Muscle layer of colon (tissue), 2 donors: ENCODE measurements around the gene RRP1.

ENCODE experiments used
- H3K27ac ChIP-seq: one replicate; pipeline ENCODE4 v1.7.0; 2013; ENCODE audit warnings: low read depth, mild to moderate bottlenecking, low read length, moderate library complexity
- H3K27me3 ChIP-seq, 2 donors: one replicate each; pipeline ENCODE4 v1.7.0; 2013; ENCODE audit warnings: low read length in 2 of 2, mild to moderate bottlenecking in 2 of 2; ENCODE audit not compliant: insufficient read depth in 2 of 2, control insufficient read depth in 1 of 2
- H3K36me3 ChIP-seq: one replicate; pipeline ENCODE4 v1.7.0; 2013; ENCODE audit warnings: mild to moderate bottlenecking, low read length; ENCODE audit not compliant: insufficient read depth
- H3K4me1 ChIP-seq: one replicate; pipeline ENCODE4 v1.7.0; 2013; ENCODE audit warnings: mild to moderate bottlenecking, low read length; ENCODE audit not compliant: insufficient read depth
- H3K4me3 ChIP-seq, 2 donors: one replicate each; pipeline ENCODE4 v1.7.0; 2013; ENCODE audit warnings: low read length in 2 of 2, low read depth in 1 of 2, mild to moderate bottlenecking in 1 of 2, moderate library complexity in 1 of 2
- H3K9ac ChIP-seq: one replicate; pipeline ENCODE4 v1.7.0; 2013; ENCODE audit warnings: low read length
- H3K9me3 ChIP-seq: one replicate; pipeline ENCODE4 v1.7.0; 2013; ENCODE audit warnings: mild to moderate bottlenecking, low read length
- donor health status: abdominal sarcoma.
- donor health status: Adenocarcinoma of cecum.

The RRP1 gene, protein sequence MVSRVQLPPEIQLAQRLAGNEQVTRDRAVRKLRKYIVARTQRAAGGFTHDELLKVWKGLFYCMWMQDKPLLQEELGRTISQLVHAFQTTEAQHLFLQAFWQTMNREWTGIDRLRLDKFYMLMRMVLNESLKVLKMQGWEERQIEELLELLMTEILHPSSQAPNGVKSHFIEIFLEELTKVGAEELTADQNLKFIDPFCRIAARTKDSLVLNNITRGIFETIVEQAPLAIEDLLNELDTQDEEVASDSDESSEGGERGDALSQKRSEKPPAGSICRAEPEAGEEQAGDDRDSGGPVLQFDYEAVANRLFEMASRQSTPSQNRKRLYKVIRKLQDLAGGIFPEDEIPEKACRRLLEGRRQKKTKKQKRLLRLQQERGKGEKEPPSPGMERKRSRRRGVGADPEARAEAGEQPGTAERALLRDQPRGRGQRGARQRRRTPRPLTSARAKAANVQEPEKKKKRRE

DNA sequence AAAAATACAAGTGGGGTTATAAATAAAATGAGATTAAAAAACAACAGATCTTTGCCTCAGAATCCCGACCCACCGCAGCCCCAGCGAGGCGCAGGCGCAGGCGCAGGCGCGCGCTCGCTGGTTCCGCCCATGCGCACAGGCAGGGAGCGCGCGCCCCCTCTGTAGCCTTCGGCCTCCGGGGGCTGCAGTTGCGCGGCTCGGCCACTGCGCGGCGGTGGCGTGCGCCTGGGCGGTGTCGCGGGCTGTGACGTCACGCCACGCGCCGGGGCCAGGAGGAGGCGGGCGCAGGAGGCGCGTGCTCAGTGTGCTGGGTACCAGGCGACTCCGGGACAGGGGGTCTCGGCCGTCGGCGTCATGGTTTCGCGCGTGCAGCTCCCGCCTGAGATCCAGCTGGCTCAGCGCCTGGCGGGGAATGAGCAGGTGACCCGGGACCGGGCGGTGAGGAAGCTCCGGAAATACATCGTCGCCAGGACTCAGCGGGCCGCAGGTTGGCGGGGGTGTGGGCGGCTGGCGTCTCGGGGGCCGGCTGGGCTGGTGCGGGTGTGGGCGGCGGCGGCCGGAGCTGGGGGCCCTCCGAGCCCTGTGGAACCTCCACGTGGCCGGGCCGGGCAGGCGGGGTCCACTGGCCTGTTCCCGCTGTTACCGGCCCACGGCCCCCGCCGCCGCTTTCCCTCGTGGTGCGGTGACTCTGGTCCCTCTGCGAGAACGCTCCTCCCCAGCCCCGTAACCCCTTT, at the start of gene RRP1:
Gene RRP1, plus strand, starts transcription at position 302 of the 734 bp plus-strand sequence. Its CDS starts 53 bp downstream, at position 355.
- peaks cover 11% of the 10 kb centered on the region for H3K4me1 ChIP-seq
- no peaks in the 10 kb centered on the region for H3K27me3 ChIP-seq
- peak within 1 kb of the TSS; percentile 30 for H3K9ac ChIP-seq
- peak within 1 kb of the TSS; percentile 50 for H3K27ac ChIP-seq
- H3K36me3 ChIP-seq: peaks cover 26% of the 10 kb centered on the region
- H3K9me3 ChIP-seq: no peaks in the 10 kb centered on the region
- peak within 1 kb of the TSS; percentile 69 to 70 for H3K4me3 ChIP-seq

DNA sequence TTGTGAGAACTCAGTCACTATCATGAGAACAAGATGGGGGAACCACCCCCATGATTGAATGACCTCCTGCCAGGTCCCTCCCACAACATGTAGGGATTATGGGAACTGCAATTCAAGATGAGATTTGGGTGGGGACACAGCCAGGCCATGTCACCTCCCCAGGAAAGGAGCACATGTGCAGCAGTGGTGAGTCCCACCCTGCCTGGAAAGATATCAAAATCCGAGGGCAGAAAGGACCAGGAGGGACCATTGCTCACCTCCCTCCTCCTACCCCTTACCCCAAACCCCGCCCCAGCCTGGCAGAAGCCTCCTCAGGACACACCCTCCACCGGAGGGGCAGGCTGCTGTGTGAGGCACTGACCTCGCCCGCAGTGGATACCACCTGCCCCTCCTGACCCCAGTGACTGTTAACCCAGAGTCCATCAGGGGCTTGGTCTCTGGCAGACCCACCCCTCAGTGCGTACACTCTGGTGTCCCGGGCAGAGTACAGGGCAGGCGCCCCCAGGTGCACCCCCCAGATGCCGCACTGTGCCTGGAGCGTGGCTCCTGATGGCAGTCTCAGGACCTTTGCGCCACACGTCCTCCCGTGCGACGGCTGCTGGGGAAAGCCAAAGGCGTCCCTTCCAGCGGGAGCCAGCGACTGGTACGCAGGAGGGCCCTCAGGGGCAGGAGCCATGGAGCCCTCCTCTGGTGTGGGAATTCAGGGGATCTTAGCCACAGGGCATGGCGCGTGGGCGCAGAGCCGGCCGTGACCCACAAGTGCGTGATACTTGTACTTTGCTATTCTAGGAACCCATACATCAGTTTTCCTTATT, 49.5 kb upstream of the RRP1 start:
- peaks cover 14% of the 10 kb centered on the region for H3K36me3 ChIP-seq
- H3K4me3 ChIP-seq: no peak overlapping the region
- no peak overlapping the region for H3K9ac ChIP-seq
- H3K27ac ChIP-seq: no peak overlapping the region
- no peaks in the 10 kb centered on the region for H3K27me3 ChIP-seq
- H3K4me1 ChIP-seq: no peaks in the 10 kb centered on the region
- no peaks in the 10 kb centered on the region for H3K9me3 ChIP-seq

DNA sequence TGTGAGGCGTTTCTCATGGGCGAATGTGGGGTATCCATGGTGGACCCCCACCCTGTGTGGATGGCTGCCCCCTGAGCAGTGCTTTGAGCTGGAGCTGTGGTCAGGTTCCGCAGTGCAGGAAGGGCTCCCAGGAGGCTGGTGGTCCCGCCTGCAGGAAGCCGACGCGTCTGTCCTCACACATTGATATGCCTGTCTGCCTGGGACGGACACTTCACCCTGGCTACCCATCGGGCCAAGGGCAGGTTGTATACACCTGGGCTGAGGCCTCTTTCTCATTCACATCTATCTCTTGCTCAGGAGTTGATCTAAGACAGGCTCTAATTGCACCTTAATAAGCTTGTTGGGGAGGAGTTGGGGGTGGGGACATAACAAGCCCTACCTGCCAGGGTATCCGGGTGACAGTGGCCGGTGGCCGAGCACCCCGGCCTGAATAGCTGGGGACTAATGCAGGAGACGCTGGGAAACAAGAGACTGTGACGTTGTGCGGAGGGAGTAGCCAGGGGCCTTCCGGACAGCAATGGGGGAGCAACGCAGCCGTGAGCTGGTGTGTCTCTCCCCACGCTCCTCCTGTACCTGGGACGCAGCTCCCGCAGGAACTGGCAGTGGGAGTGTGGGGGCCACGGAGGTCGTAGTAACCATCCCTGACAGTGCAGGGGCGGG, 48.8 kb upstream of the RRP1 start:
- Histone ChIP-seq H3K9me3 (no peaks in the 10 kb centered on the region), H3K4me3 (no peak overlapping the region), H3K27me3 (no peaks in the 10 kb centered on the region), H3K36me3 (peaks cover 16% of the 10 kb centered on the region), H3K9ac (no peak overlapping the region), H3K27ac (no peak overlapping the region), H3K4me1 (no peaks in the 10 kb centered on the region)

DNA sequence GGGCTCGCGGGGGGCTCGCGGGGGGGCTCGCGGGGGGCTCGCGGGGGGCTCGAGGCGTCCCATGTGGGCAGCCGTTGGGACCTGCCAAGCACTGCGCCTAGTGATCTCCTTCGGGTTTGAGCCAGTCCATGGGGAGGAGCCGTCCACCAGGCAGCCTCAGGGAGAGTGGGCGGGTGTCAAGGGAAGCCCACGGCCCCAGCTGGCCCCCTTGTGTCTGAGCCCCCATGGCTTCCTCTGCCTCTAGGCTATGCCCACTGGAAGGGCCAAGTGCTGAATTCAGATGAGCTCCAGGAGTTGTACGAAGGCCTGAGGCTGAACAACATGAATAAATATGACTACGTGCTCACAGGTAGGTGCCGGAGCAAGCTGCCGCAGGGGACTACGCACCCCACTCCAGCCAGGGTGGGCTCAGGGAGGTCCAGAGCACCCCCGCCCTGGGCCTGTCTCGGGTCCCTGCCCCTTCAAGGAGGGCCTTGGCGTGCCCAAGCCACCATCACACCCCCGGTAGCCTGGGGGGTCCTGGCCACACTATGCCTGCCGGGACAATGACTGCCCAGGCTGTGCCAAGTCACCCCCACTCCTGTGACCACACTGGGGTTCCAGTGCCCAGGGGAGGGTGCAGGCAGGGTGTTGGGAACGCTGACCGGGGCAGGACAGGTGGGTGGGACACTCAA, 47.8 kb upstream of the RRP1 start:
- H3K9ac ChIP-seq: no peak overlapping the region
- H3K4me1 ChIP-seq: no peaks in the 10 kb centered on the region
- no peak overlapping the region for H3K27ac ChIP-seq
- no peak overlapping the region for H3K4me3 ChIP-seq
- peaks cover 16% of the 10 kb centered on the region for H3K36me3 ChIP-seq
- no peaks in the 10 kb centered on the region for H3K9me3 ChIP-seq
- no peaks in the 10 kb centered on the region for H3K27me3 ChIP-seq

DNA sequence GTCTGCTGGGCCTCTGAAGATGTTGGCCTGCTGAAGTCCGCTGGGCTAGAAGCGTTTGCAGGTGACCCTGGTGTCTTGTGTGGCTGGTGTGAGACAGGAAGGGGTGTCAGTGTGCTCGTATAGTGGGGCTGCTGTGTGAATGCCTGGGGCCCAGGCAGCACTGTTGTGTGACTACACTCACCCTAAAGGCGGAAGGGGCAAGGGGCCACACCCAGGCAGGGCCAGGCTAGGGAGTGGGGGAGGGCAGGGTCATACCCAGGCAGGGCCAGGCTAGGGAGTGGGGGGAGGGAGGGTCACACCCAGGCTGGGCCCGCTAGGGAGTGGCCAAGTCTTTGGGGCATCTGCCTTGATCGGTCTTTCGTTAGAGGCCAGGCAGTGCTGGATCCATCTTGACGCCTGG, 45.4 kb upstream of the RRP1 start:
- Histone ChIP-seq H3K27me3 (no peaks in the 10 kb centered on the region), H3K4me1 (no peaks in the 10 kb centered on the region), H3K9ac (no peak overlapping the region), H3K36me3 (peaks cover 25% of the 10 kb centered on the region), H3K4me3 (no peak overlapping the region), H3K9me3 (no peaks in the 10 kb centered on the region), H3K27ac (no peak overlapping the region)

DNA sequence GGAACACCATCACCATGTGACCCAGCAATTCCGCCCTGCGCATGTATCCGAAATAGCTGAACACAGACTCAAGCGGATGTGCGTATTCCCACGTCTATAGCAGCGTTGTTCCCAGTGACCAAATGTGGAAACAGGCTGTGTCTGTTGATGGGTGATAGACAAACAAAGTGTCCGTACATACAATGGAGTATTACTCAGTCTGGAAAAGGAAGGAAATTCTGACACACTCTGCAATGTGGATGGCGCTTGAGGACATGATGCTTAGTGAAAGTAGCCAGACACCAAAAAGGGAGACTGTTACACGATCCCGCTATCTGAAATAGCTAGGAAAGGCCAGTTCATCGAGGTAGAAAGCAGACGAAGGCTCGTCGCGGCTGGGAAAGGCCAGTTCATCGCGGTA, 44.7 kb upstream of the RRP1 start:
- Histone ChIP-seq H3K27me3 (no peaks in the 10 kb centered on the region), H3K9ac (no peak overlapping the region), H3K4me1 (no peaks in the 10 kb centered on the region), H3K27ac (no peak overlapping the region), H3K36me3 (peaks cover 25% of the 10 kb centered on the region), H3K9me3 (no peaks in the 10 kb centered on the region), H3K4me3 (no peak overlapping the region)

DNA sequence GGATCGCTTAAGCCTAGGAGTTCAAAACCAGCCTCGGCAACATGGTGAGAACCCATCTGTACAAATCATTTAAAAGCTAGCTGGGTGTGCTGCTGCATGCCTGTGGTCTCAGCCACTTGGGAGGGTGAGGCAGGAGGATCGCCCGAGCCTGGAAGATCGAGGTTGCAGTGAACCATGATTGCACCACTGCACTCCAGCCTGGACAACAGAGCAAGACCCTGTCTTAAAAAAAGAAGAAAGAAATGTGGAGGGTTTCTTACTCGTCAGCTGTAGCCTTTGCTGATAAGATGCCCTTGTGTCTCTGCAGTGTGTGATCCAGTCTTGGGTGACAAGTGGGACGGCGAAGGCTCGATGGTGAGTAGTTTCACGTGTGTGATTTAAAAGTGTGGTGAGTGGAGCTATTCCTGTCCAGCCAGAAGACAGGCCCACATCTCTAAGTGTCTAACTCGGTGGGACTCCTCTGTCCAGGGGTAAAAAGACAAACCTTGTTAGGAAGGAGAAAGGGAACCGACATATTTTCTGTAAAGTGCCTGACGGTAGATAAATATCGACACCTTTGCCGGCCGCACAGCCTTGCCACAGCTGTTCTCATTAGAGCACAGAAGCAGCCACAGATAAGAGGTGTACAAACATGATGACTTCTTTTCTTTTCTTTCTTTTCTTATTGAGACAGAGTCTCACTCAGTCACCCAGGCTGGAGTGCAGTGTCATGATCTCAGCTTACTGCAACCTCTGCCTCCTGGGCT, 43.4 kb upstream of the RRP1 start:
- H3K27me3 ChIP-seq: no peaks in the 10 kb centered on the region
- H3K4me3 ChIP-seq: no peak overlapping the region
- no peak overlapping the region for H3K9ac ChIP-seq
- peaks cover 28% of the 10 kb centered on the region for H3K36me3 ChIP-seq
- no peaks in the 10 kb centered on the region for H3K4me1 ChIP-seq
- H3K27ac ChIP-seq: no peak overlapping the region
- H3K9me3 ChIP-seq: no peaks in the 10 kb centered on the region

DNA sequence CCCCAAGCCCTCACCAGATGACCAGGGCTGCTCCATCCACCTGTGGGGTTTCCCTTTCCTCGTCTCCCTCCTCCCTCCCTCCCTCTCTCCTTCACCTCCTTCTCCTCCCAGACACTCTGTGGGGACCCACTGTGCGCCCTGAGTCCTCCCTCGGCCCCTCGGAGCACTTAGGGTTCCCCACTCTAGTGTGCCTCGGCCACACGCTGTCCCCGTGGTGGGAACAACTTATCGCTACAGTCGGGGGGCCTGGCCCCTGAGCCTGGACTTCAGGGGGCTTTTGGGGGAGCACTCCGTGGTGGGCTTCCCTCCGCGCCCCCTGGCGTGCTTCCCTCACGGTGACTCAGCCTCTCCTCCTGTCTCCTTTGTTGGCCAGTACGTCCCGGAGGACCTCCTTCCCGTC, 40.8 kb upstream of the RRP1 start:
- Histone ChIP-seq H3K4me3 (no peak overlapping the region), H3K36me3 (peaks cover 45% of the 10 kb centered on the region), H3K9me3 (no peaks in the 10 kb centered on the region), H3K9ac (no peak overlapping the region), H3K4me1 (no peaks in the 10 kb centered on the region), H3K27me3 (no peaks in the 10 kb centered on the region), H3K27ac (no peak overlapping the region)

DNA sequence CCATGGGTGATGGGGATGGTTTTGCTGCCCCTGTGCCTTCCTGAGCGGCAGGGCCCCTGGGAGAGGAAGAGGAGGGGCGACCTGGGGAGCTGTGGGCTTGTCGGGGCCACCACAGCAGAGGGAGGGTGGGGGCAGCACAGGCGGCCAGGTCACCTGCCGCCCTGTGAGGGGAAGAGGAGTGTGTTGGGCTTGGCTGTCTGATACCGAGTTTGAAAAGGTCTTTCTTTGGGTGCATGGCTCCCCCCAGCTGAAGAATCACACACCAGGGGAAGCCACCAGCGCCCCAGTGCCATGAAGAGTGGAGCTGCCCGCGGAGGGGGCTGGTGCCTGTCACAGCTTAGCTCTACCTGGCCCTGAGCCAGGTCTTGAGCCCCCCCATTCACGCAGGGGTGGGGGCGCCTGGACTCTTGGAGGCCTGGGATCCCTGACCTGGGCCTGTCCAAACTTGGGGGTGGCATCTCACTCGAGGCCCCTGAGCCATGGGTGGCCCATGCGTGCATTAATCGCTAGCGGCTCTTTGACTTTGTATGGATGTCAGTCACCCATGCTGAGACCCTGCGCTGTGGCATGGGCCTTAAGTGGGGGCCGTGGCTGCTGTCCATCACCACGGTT, 39.6 kb upstream of the RRP1 start:
- Histone ChIP-seq H3K9me3 (no peaks in the 10 kb centered on the region), H3K9ac (no peak overlapping the region), H3K27ac (no peak overlapping the region), H3K36me3 (peaks cover 45% of the 10 kb centered on the region), H3K27me3 (no peaks in the 10 kb centered on the region), H3K4me3 (no peak overlapping the region), H3K4me1 (no peaks in the 10 kb centered on the region)
